ENCODE data around the gene UCN3.

UCN3 gene

GRCh38 chr10:5354068-5354467 is 10.7 kb upstream of the UCN3 start:
- no peak for ATAC-seq (ENCODE audit: low read depth)
- H3K4me3 ChIP-seq (ENCODE audit: severe bottlenecking), result no peak overlapping the region
- H3K27ac ChIP-seq (ENCODE audit: poor library complexity, severe bottlenecking), result no peak overlapping the region
- no peaks in the 10 kb centered on the region for H3K27me3 ChIP-seq (ENCODE audit: insufficient read depth, poor library complexity, severe bottlenecking)
- H3K4me1 ChIP-seq (ENCODE audit: insufficient read depth, poor library complexity, severe bottlenecking), result no peaks in the 10 kb centered on the region
- H3K9me3 ChIP-seq (ENCODE audit: severe bottlenecking), result no peaks in the 10 kb centered on the region
- TF ChIP-seq CTCF (IDR thresholded peaks at IDR 0.05; ENCODE audit: poor library complexity, severe bottlenecking), result no peak
- no peaks in the 10 kb centered on the region for H3K36me3 ChIP-seq (ENCODE audit: low read depth)
- DNase-seq (ENCODE audit: low spot score), result no peak

- Histone ChIP-seq H3K36me3 (ENCODE audit: low read depth) (no peaks in the 10 kb centered on the region), H3K27ac (ENCODE audit: poor library complexity, severe bottlenecking) (no peak overlapping the region), H3K4me3 (ENCODE audit: severe bottlenecking) (no peak overlapping the region), H3K4me1 (ENCODE audit: insufficient read depth, poor library complexity, severe bottlenecking) (no peaks in the 10 kb centered on the region), H3K9me3 (ENCODE audit: severe bottlenecking) (no peaks in the 10 kb centered on the region), H3K27me3 (ENCODE audit: insufficient read depth, poor library complexity, severe bottlenecking) (no peaks in the 10 kb centered on the region)
- DNase-seq (ENCODE audit: low spot score) (no peak), ATAC-seq (ENCODE audit: low read depth) (no peak)
- TF ChIP-seq CTCF (IDR thresholded peaks at IDR 0.05; ENCODE audit: poor library complexity, severe bottlenecking), result no peak
These were observed 9.0 kb upstream of the UCN3 start for GRCh38 chr10:5355594-5356301.

- DNase-seq (ENCODE audit: low spot score) (no peak), ATAC-seq (ENCODE audit: low read depth) (no peak)
- H3K4me1 ChIP-seq (ENCODE audit: insufficient read depth, poor library complexity, severe bottlenecking), result no peaks in the 10 kb centered on the region
- H3K27me3 ChIP-seq (ENCODE audit: insufficient read depth, poor library complexity, severe bottlenecking), result no peaks in the 10 kb centered on the region
- H3K4me3 ChIP-seq (ENCODE audit: severe bottlenecking), result no peak overlapping the region
- H3K36me3 ChIP-seq (ENCODE audit: low read depth), result no peaks in the 10 kb centered on the region
- no peak overlapping the region for H3K27ac ChIP-seq (ENCODE audit: poor library complexity, severe bottlenecking)
- TF ChIP-seq CTCF (IDR thresholded peaks at IDR 0.05; ENCODE audit: poor library complexity, severe bottlenecking), result no peak
- H3K9me3 ChIP-seq (ENCODE audit: severe bottlenecking), result no peaks in the 10 kb centered on the region
These were observed 8.4 kb upstream of the UCN3 start for GRCh38 chr10:5356302-5356763.

GRCh38 chr10:5360318-5360915 is 4.3 kb upstream of the UCN3 start:
- ATAC-seq (ENCODE audit: low read depth) (no peak), DNase-seq (ENCODE audit: low spot score) (no peak)
- H3K27ac ChIP-seq (ENCODE audit: poor library complexity, severe bottlenecking), result no peak overlapping the region
- no peak overlapping the region for H3K4me3 ChIP-seq (ENCODE audit: severe bottlenecking)
- TF ChIP-seq CTCF (IDR thresholded peaks at IDR 0.05; ENCODE audit: poor library complexity, severe bottlenecking), result no peak
- H3K27me3 ChIP-seq (ENCODE audit: insufficient read depth, poor library complexity, severe bottlenecking), result peaks cover 12% of the 10 kb centered on the region
- H3K36me3 ChIP-seq (ENCODE audit: low read depth), result no peaks in the 10 kb centered on the region
- H3K4me1 ChIP-seq (ENCODE audit: insufficient read depth, poor library complexity, severe bottlenecking), result no peaks in the 10 kb centered on the region
- no peaks in the 10 kb centered on the region for H3K9me3 ChIP-seq (ENCODE audit: severe bottlenecking)

- Histone ChIP-seq H3K27ac (ENCODE audit: poor library complexity, severe bottlenecking) (no peak overlapping the region), H3K27me3 (ENCODE audit: insufficient read depth, poor library complexity, severe bottlenecking) (peaks cover 20% of the 10 kb centered on the region), H3K4me1 (ENCODE audit: insufficient read depth, poor library complexity, severe bottlenecking) (no peaks in the 10 kb centered on the region), H3K36me3 (ENCODE audit: low read depth) (no peaks in the 10 kb centered on the region), H3K4me3 (ENCODE audit: severe bottlenecking) (no peak overlapping the region), H3K9me3 (ENCODE audit: severe bottlenecking) (no peaks in the 10 kb centered on the region)
- DNase-seq (ENCODE audit: low spot score) (no peak), ATAC-seq (ENCODE audit: low read depth) (no peak)
- no peak for TF ChIP-seq CTCF (IDR thresholded peaks at IDR 0.05; ENCODE audit: poor library complexity, severe bottlenecking)
These were observed 2.8 kb upstream of the UCN3 start for GRCh38 chr10:5361966-5362365.

Measured in RWPE2 (cell line).